Activated T-cell treated with anti-CD3 and anti-CD28 coated beads, Interleukin-2, amount 50 U/mL, for 72 hours (primary cell): ENCODE measurements around the gene SUB1. TPM values are rescaled to one million over a fixed set of nuclear protein-coding genes. Genes with fewer than 3 reads are reported as not detected.

Experiments used
- ATAC-seq, 2 donors: fragments of 150-1000 bp; cut with Tn5 transposase; replicated peaks in 1 of 2; 2 replicates each; pipeline ENCODE4 v1.10.0; 2021; ENCODE audit warnings: moderate library complexity in 2 of 2, mild to moderate bottlenecking in 1 of 2
- DNase-seq, 2 donors: peaks; one replicate each; pipeline ENCODE4 v3.0.0; 2021 to 2022; ENCODE audit warnings: mixed read lengths in 1 of 2
- H3K27ac Mint-ChIP-seq: one replicate; pipeline ENCODE4 v1.8.0; 2022; ENCODE audit warnings: mild to moderate bottlenecking, moderate library complexity, mixed read lengths
- H3K27me3 Mint-ChIP-seq: one replicate; pipeline ENCODE4 v1.8.0; 2022; ENCODE audit warnings: low read depth, mixed read lengths
- H3K36me3 Mint-ChIP-seq, 2 donors: one replicate each; pipeline ENCODE4 v1.8.0; 2022; ENCODE audit warnings: mixed read lengths in 2 of 2, mild to moderate bottlenecking in 1 of 2; ENCODE audit not compliant: insufficient read depth in 2 of 2
- H3K4me1 Mint-ChIP-seq: one replicate; pipeline ENCODE4 v1.8.0; 2022; ENCODE audit warnings: low read depth, mixed read lengths
- H3K4me3 Mint-ChIP-seq, 2 donors: one replicate each; pipeline ENCODE4 v1.8.0; 2022; ENCODE audit warnings: mild to moderate bottlenecking in 2 of 2, mixed read lengths in 2 of 2, moderate library complexity in 2 of 2
- H3K9me3 Mint-ChIP-seq, 2 donors: one replicate each; pipeline ENCODE4 v1.8.0; 2022; ENCODE audit warnings: mixed read lengths in 2 of 2
- total RNA-seq, 2 donors: library from RNA; stranded (reverse); gene quantifications; one replicate each; pipeline ENCODE4 v1.2.3, GENCODE V29; 2022

The SUB1 gene
- total RNA-seq, 2 donors from 2014 or later = 362 to 383 TPM

GRCh38 chr5:32646061-32646969 lies 61.0 kb downstream of the SUB1 start:
- Mint-ChIP-seq H3K4me1 (no peaks in the 10 kb centered on the region), H3K36me3 (no peaks in the 10 kb centered on the region), H3K9me3 (no peaks in the 10 kb centered on the region), H3K27ac (no peak overlapping the region), H3K4me3 (no peak overlapping the region), H3K27me3 (no peaks in the 10 kb centered on the region)
- DNase-seq (no peak), ATAC-seq (no peak)

GRCh38 chr5:32651088-32651487 lies 65.7 kb downstream of the SUB1 start:
- ATAC-seq (no peak), DNase-seq (no peak)
- Mint-ChIP-seq H3K27ac (no peak overlapping the region), H3K9me3 (peaks cover 0 to 3% of the 10 kb centered on the region in 2 donors), H3K36me3 (peaks cover 0 to 2% of the 10 kb centered on the region in 2 donors), H3K27me3 (peaks cover 5% of the 10 kb centered on the region), H3K4me3 (no peak overlapping the region), H3K4me1 (no peaks in the 10 kb centered on the region)

- Mint-ChIP-seq H3K27me3 (peaks cover 5% of the 10 kb centered on the region), H3K4me3 (no peak overlapping the region), H3K9me3 (peaks cover 2 to 3% of the 10 kb centered on the region in 2 donors), H3K4me1 (no peaks in the 10 kb centered on the region), H3K36me3 (peaks cover 0 to 2% of the 10 kb centered on the region in 2 donors), H3K27ac (no peak overlapping the region)
- ATAC-seq = no peak
- DNase-seq = no peak
Measured at GRCh38 chr5:32651638-32652037, 66.3 kb downstream of the SUB1 start.

Other genes starting within 250 kb of the SUB1 start
- gene ZFR, start 140.8 kb upstream of the SUB1 start, total RNA-seq = 10 to 100 TPM; 82.7 to 85.8 TPM
- gene NPR3, start 125.8 kb downstream of the SUB1 start, total RNA-seq = under 1 TPM; 0.24 to 0.25 TPM